Activated CD4-positive, alpha-beta T cell treated with anti-CD3 and anti-CD28 coated beads for 48 hours (primary cell): ENCODE data around the gene OR1D5.
"Not testable (repeated sequence)": the region's sequence is repeated elsewhere in the genome, so short reads cannot be mapped to it uniquely, and the experiment has no call there.

Source experiments
- DNase-seq: peaks from one replicate; pipeline ENCODE4 v3.0.0-alpha.2; 2020

OR1D5 gene

GRCh38 chr17:3063507-3063906 is at the start of gene OR1D5:
Gene OR1D5 (minus strand): TSS chr17:3063607. CDS start chr17:3063607, 0 bp downstream.
- DNase-seq = not testable (repeated sequence)

GRCh38 chr17:3104322-3104721 is 40.9 kb upstream of the OR1D5 start, which contains the start of gene OR1D2:
Gene OR1D2 (minus strand): TSS chr17:3104422. CDS start chr17:3092996, 11,426 bp downstream.
- DNase-seq = no peak

GRCh38 chr17:3073850-3074249 is 10.4 kb upstream of the OR1D5 start:
- not testable (repeated sequence) for DNase-seq

- DNase-seq = not testable (repeated sequence)
Observed at GRCh38 chr17:3065192-3065591, 1.8 kb upstream of the OR1D5 start.

GRCh38 chr17:3062824-3063377 is 506 bp downstream of the OR1D5 start:
- DNase-seq = not testable (repeated sequence)

GRCh38 chr17:3054868-3055267 is 8.5 kb downstream of the OR1D5 start:
- DNase-seq = not testable (repeated sequence)

- no peak for DNase-seq
Observed at GRCh38 chr17:3049705-3050295, 13.6 kb downstream of the OR1D5 start.

- peak; percentile 96 for DNase-seq
Observed at GRCh38 chr17:3048727-3049471, 14.5 kb downstream of the OR1D5 start.

GRCh38 chr17:3046753-3047152 is 16.7 kb downstream of the OR1D5 start:
- DNase-seq = no peak

- peak; percentile 52 for DNase-seq
Observed at GRCh38 chr17:3043737-3044365, 19.6 kb downstream of the OR1D5 start.

- no peak for DNase-seq
Observed at GRCh38 chr17:3040882-3041281, 22.5 kb downstream of the OR1D5 start.

GRCh38 chr17:3039736-3040135 is 23.7 kb downstream of the OR1D5 start:
- no peak for DNase-seq

GRCh38 chr17:3038941-3039340 is 24.5 kb downstream of the OR1D5 start:
- no peak for DNase-seq

- no peak for DNase-seq
Observed at GRCh38 chr17:3037259-3037658, 26.1 kb downstream of the OR1D5 start.

GRCh38 chr17:3036800-3037199 is 26.6 kb downstream of the OR1D5 start:
- DNase-seq = no peak

GRCh38 chr17:3035968-3036280 is 27.5 kb downstream of the OR1D5 start:
- no peak for DNase-seq

- no peak for DNase-seq
Observed at GRCh38 chr17:3035256-3035967, 28.0 kb downstream of the OR1D5 start.

- no peak for DNase-seq
Observed at GRCh38 chr17:3034578-3034920, 28.9 kb downstream of the OR1D5 start.

GRCh38 chr17:3033741-3034577 is 29.4 kb downstream of the OR1D5 start:
- no peak for DNase-seq

GRCh38 chr17:3033248-3033640 is 30.2 kb downstream of the OR1D5 start:
- no peak for DNase-seq

GRCh38 chr17:3032258-3033247 is 30.9 kb downstream of the OR1D5 start:
- DNase-seq = no peak
